ENCODE measurements around the gene SORCS2.
"Not testable (repeated sequence)": the region's sequence is repeated elsewhere in the genome, so short reads cannot be mapped to it uniquely, and the experiment has no call there.

The SORCS2 gene

DNA sequence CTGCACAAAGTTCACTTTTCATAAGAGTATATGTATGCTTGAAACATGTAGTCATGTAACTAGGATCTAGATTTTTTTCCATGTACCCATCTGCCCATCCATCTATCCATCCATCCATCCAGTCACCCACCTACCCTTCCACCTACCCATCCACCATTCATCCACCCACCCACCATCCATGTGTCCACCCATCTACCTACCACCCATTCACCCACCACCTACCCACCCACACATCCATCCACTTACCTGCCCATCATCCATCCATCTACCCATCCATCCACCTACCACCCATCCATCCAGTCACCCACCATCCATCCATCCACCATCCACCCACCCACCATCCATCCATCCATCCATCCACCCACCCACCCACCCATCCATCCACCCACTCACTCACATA lies 364.2 kb downstream of the SORCS2 start:
- no peak for DNase-seq (ENCODE audit: low spot score)

DNA sequence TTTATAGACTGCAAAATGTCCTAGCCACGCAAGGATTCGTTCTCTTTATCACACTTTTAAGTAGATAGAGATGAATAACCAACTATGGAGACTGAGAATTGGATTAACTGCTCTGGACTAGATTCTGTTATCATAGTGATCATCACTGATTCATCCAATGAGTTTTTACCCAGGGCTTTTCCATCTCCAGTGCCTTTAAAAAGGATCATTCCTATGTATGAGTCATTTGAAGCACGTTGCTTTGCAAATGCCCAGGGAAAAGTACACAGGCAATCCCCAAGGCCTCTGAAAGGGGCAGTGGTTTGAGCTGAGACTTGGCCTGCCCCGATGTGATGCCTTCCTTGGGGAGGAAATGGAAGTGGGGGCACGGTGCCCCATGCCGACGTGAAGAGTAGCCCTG lies 365.1 kb downstream of the SORCS2 start:
- DNase-seq (ENCODE audit: low spot score): no peak

DNA sequence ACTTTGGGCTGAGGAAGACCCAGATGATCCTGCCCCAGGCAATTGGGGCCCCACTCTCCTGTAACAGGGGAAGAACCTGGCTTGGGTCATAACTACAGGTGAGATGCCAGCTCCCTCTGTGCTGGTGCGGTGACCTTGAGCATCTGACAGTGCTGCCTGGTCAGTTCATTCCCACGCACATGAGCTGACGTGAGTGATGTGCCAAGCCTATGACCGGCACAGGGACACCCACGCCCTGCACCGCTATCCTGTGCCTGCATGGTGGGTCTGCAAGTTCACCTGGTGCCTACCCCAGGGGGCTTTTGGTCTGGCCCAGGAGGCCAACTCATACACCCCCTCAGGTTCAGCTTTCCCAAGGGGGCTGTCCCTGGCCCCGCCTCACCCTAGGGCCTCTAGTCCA lies 366.1 kb downstream of the SORCS2 start:
- DNase-seq (ENCODE audit: low spot score): no peak

DNA sequence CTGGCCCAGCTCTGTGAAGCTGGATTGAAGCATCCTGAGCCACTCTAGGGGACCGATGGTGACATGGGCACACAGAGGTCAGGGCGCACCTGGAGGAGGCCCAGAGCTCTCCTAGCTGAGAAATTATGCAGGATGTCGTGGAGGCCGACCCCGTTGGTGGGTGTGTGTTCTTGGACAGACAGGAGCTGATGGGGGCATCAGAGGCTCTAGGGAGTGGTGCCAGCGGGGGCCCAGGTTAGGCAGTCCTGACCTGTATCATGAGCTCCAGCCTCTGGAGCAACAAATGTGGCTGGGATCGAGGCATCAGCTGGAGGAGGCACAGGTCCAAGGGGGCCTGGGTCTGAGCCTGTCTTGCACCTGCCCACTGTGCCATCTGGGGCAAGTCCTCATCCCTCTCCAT lies 367.0 kb downstream of the SORCS2 start:
- DNase-seq (ENCODE audit: low spot score): no peak

DNA sequence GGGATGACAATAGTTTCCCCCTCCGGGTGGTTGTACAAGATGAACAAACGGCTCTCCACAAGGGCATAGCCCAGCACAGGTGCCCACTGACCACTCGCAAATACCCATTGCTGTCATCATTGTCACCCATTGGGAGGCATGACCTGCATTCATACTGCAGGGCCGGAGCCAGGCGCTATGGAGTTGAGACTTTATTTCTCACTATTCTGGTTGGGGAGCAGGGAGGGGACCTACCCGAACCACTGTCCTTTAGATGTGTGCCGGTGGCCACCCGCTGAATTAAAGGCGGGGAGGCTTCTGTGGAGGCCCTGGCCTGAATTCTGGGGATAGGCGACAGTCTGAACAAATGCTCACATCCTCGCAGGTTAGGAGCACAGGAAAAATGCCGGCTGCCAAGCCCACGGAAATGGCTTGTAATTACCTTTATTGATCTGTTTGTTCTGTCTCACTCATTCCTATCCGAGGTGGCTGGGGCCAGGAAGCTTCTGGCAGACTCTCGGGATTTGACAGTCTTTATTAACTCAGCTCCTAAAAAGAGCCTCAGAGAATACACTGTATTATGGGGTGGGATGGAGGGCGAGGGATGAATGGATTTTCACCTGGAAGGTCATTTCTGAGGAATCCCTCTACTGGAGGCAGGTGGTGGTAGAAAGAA lies 367.5 kb downstream of the SORCS2 start:
- no peak for DNase-seq (ENCODE audit: low spot score)

DNA sequence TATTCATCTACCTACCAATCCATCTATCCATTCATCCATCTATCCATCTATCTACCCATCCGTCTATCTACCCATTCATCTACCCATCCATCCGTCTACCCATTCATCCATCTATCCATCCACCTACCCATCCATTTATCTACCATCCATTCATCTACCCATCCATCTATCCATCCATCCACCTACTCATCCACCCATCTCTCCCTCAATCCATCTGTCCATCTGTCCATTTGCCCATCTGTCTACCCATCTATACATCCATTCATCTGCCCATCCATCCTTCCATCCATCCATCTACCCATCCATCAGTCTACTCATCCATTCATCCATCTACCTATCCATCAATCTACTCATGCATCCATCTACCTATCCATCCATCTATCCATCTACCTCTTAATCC lies 369.2 kb downstream of the SORCS2 start:
- DNase-seq (ENCODE audit: low spot score): no peak

DNA sequence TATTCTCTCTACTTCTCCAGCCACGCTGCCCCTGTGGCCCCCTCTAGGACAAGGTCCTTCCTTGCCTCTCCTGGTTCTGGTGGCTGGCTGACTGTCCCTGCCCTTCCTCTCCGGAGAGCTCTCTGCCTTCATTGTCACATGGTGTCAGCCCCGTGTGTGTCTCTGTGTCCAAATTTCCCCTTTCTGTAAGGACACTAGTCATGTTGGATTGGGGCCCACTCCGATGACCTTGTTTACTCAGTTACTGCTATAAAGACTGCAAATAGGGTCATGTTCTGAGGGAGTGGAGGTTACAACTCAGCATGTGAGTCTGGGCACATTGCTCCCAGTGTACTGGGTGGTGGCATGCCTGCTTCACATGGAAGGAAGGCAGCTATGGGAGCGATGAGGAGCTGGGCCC lies 371.9 kb downstream of the SORCS2 start:
- DNase-seq (ENCODE audit: low spot score): no peak

DNA sequence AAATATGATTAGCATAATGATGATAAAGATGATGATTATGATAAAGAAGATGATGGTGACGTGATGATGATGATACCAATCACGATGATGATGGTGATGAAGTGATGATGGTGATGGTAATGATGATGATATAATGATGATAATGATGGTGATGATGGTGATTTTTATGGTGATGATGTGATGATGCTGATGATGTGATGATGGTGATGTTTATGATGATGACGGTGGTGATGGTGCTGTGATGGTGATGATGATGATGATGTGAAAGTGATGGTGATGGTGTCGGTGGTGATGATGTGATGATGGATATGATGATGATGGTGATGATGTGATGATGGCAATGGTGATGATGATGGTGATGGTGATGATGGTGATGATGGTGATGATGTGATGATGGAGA lies 373.1 kb downstream of the SORCS2 start:
- DNase-seq (ENCODE audit: low spot score): no peak

DNA sequence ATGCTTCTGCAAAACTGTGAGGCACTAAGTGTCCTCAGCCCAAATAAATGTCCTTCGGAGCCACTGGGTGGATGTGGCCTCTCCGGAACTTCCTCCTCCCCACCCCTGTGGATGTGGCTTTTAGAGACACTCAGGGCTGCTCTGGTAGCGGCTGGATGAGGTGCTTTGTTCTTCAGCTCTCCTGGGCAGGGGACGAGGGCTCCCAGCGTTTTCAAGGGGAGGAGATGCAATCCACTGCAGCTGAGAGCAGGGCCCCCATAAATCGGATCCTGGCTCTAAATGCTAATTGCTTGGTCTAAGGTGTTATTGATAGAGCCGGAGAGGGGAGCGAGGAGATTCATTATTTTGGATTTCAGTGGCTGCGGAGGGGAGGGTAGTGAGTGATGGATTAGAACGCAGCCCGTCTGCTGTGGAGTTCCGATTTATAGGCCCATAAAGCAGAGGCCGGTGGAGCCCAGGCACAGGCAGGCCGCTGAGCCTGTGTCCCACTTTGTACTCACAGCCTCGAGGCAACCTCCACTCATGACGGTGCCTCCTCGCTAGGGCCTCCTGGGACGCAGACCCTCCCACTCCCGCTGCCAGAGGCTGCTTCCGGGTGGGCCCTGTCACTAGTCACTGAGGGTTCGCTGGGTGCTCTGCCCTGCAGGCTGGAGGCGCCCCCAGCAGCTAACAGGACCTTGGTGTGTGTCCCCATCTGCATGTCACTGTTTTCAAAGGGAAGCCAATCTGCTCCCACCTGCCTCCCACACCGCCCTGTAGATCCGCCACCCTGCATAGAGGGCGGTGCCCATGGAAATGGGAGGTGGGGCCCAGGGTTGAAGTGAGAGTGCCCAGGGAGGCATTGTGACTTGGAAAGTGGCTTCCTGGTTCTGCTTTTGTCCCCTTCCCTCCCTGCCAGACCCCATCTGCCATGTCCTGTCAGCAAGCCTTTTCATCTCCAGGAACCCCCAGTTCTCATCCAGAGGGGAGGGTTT lies 377.8 kb downstream of the SORCS2 start:
- DNase-seq (ENCODE audit: low spot score): no peak

DNA sequence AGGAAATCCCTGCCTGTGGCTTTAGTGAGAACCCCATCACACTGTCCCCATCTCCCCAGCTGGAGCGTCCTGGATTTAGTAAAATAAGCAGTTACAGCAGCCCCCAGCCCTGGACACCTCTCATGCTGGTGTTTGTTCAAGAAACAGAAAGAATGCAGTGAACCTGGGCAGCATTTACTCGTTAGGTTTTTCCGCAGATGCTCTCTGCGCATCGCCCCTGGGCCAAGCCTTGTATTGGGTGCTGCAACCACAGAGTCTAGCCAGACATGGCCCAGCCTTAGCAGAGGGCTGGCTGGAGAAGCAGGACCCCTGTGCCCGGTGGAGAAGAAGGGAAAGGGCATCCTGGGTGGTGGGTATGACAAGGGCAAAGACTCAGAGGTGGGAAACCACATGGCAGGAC lies 378.7 kb downstream of the SORCS2 start:
- DNase-seq (ENCODE audit: low spot score): no peak

DNA sequence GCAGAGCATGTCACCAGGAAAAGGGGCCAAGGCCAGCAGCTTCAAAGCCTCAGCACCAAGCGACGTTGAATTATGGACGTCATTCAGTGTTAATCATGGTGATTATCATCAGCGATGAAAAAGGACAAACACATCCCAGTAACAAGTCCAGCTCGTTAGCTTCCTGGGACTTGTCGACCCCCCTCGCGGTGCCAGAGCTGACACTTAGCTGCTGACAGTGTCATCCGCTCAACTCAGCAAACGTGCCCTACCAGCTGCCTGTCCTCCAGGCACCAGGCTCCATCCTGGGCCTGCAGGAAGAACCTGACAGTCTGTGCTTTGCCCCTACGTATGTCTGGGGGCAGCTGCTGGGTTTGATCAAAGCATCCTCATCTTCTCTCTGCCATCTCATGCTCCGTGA lies 379.4 kb downstream of the SORCS2 start:
- no peak for DNase-seq (ENCODE audit: low spot score)

DNA sequence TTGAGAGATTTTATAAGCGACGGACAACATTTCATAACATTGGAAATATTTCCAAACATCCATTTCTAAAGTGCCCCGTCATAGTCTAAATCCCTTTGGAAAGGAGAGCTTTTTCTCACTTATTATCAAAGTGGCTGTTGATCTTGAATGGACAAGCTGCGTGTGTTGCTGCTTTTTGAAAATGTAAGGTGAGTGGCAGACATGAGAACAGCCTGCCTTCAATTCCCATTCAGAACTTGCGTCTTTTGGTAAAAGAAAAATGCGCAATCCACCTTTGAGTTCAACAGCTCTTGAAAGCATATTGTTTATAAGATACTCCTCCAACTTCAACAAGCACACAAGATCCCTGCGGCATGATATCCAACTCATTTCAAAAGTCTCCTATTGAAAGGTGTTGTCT lies 380.6 kb downstream of the SORCS2 start:
- DNase-seq (ENCODE audit: low spot score): no peak

DNA sequence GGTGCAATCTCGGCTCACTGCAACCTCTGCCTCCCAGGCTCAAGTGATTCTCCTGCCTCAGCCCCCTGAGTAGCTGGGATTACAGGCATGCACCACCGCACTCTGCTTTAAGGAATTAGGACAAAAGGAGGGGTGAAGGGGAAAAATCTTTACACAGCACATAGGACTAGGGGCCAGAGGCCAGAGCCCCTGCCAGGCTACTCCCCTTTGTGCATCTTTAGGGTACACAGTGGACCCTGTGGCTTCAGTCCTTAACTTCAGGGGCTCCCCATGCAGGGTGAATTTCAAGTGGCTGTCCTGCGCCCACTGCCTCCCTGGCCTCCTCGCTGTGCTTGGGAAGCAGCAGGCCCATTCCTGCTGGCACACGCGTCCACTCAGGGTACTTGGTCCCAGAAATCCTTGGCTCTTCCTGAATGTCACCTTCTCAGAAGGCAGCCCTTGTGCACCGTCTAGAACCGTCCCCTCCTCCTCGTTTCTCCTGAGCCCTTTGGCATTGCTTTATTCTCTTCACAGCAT lies 381.3 kb downstream of the SORCS2 start:
- DNase-seq (ENCODE audit: low spot score): no peak

DNA sequence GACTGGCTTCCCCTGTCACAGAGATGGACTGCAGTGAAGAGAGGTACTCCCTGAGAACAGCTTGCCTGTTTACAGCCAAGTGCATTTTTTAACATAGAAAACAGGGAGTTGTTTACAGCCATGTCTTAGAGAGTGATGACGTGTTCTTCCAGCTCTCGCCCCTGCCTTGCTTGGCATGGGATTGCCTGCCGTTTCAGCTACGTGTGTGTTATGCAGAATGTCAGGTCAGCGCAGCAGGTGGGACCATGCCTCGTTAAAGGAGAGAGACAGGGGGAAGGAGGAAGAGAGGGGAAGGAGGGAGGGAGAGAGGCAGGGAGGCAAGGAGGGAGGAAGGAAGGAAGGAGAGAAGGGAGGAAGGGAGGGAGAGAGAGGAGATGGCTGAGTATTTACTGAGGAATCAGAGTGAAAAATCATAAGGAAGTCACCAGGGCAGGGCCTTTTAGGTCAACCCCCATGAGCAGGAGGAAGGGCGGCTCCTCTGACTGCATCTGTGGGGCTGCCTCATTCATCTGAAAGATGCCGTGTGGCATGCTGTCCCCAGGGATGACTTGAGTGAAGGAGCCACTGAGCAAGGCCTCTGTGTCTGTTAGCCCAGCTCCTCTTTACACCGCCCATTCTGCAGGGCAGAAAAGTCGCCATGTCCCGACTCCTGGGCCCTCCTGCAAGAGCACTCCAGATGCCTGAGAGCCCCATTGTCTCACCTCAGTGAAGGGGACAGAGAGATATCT lies 382.1 kb downstream of the SORCS2 start:
- no peak for DNase-seq (ENCODE audit: low spot score)

DNA sequence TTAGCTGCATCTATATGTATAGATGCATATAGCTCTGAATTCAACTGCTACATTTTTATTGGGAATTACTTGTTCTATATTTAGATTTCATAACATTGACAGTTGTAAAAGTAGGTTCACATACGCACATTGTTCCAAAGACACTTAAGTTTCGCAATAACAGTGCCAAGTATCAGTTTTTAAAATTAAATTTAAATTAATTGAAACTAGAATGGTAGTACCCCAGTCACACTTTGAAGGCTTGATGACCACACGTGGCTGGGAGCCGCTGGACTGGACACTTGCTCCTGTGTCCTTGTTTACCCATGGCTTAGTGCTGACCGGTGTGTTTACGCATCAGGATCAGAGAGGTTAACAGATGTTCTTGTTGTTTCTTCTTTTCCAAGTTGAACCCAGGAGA lies 383.1 kb downstream of the SORCS2 start:
- no peak for DNase-seq (ENCODE audit: low spot score)

DNA sequence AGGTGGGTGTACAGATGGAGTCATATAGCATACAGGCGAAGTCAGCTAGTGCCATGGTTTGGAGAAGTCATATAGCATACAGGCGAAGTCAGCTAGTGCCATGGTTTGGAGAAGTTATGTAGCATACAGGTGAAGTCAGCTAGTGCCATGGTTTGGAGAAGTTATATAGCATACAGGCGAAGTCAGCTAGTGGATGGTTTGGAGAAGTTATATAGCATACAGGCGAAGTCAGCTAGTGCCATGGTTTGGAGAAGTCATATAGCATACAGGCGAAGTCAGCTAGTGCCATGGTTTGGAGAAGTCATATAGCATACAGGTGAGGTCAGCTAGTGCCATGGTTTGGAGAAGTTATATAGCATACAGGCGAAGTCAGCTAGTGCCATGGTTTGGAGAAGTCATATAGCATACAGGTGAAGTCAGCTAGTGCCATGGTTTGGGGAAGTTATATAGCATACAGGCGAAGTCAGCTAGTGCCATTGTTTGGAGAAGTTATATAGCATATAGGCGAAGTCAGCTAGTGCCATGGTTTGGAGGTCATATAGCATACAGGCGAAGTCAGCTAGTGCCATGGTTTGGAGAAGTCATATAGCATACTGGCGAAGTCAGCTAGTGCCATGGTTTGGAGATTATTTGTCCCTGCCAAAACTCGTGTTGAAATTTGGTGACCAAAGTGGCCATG lies 385.2 kb downstream of the SORCS2 start:
- DNase-seq (ENCODE audit: low spot score): not testable (repeated sequence)

DNA sequence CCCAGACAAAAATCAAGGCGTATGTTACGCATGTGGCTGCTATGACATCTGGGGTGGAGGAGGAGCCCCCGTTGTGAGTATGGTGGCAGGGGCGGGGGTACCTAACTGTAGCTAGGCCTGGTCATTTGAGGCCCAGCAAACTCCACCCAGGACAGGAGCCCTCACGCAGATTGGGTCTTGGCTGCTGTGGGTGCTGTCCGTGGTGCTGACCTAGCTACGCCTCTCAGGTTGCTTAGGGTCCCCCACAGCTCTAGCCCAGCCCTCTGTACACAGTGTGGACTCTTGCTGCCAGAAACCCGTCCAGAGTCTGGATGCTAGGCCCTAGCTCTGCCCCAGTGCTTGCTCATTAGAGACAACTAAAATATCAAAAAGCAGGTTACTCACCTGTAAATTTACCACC lies 389.1 kb downstream of the SORCS2 start:
- DNase-seq (ENCODE audit: low spot score): no peak

DNA sequence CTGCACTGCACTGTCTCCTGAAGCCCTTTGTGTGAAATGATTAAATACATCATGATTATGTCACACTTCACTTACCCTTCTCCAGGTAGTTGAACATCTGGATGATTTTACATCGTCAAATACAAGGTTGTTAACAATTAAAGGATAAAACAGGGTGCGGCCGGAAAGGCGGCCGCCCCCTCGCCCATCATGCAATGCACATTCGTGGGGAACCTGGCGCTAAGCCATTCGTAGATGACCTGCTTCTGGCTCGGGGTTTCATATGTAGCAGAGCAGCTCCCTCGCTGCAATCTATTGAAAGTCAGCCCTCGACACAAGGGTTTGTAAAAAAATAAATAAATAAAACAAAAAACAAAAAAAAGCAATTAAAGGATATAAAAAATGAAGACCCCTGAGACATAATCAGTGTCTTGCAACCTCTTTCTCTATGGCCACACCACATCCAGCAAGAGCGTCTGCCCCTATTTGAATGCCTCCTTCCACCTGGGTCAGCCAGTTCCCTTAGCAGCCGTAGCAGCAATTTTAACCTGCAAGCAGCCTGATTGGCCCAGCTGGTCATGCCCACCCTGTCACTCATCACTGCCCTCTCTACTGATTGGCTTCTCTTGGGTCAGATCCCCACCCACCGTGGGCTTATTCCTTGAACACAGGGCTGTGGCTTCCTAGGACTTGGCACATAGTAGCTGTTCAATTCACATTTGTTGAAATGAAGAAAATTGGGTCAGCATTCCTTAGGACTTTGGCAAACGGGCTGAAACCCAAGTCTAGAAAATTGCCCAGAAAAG lies 390.2 kb downstream of the SORCS2 start:
- no peak for DNase-seq (ENCODE audit: low spot score)

DNA sequence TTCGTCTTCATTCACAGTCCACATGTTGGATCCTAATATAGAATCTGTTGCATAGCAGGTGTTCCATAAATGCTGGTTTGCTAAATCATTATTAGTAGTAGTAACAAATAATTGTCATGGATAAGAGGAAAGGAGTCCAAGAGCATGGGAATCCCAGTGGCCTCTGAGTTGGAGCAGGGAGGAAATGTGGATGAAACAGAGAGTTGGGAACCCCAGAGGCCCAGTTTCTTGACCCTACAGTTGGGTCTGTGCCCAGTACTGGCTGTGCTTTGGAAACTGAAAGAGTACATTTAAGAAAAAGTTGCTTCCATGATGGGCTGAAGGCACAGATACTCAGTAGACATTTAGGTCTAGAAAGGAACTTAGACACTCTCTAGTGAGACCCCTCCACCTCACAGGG lies 391.8 kb downstream of the SORCS2 start:
- DNase-seq (ENCODE audit: low spot score): no peak

DNA sequence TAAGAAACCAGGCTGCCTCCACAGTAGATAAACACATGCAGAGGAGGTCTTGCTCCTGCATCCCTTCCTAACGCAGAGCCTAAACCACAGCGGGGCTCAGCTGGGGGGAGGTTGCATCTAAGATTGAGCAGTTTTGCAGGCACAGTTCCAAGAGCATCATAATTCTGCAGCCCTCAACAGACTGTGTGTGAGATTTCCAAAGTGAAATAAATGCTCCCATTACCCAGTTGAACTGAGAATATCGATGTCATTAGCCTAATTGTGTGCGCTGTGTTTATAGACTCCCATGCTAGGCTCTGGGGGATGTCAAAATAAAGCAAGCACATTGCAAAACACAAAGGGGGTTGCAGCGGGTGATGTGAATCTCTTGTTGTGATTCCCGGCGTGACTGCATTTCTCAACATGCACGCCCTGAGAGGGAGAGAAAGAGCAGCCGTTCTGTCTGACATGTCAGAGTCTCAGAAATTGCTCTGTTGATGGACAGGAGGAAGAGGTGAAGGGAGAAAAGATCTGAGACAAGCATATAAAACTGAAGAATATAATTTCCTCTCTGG lies 392.3 kb downstream of the SORCS2 start:
- DNase-seq (ENCODE audit: low spot score): no peak

DNA sequence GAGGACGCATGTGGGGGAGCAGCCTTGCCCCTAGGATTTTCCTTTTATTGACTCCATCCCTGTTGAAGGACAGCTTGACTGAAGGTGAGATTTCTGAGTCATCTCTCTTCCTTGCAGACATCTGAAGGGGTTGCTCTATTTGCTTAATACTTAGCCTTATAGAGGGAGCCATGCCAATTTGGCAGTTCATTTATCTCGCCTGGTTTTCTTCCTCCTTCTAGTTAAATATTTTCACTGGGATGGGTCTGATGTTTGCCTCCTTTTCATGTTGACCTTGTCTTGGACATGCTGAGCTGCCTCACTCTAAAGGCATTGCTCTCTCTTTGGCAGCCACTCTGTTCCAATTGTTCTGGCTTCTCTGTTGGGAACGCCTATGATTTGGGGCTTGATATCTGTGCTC lies 393.4 kb downstream of the SORCS2 start:
- no peak for DNase-seq (ENCODE audit: low spot score)

All from hematopoietic multipotent progenitor cell treated with erythropoietin and hydrocortisone succinate and interleukin-3 and kit ligand, for 15 days (in vitro differentiated cells).